Trophoblast cell (in vitro differentiated cells and primary cell): ENCODE data around the gene PXDC1.

ENCODE experiments used
- DNase-seq, 2 donors: peaks; one replicate each; pipeline ENCODE4 v3.0.0-alpha.2; 2016
- H2AFZ ChIP-seq: 2 replicates; pipeline ENCODE4 v1.6.1; 2013; ENCODE audit warnings: low read length, moderate library complexity, mild to moderate bottlenecking; ENCODE audit not compliant: insufficient read depth, poor library complexity
- H2AK5ac ChIP-seq: 2 replicates; pipeline ENCODE4 v1.6.1; 2013; ENCODE audit warnings: mild to moderate bottlenecking, low read length
- H2BK120ac ChIP-seq: 2 replicates; pipeline ENCODE4 v1.6.1; 2013; ENCODE audit warnings: low read length, mild to moderate bottlenecking, moderate library complexity; ENCODE audit not compliant: insufficient read depth, poor library complexity
- H2BK12ac ChIP-seq: 2 replicates; pipeline ENCODE4 v1.6.1; 2013; ENCODE audit warnings: mild to moderate bottlenecking, low read length, moderate library complexity
- H2BK5ac ChIP-seq: 2 replicates; pipeline ENCODE4 v1.6.1; 2013; ENCODE audit warnings: low read length, low read depth, moderate library complexity, mild to moderate bottlenecking; ENCODE audit not compliant: poor library complexity
- H3K14ac ChIP-seq: 2 replicates; pipeline ENCODE4 v1.6.1; 2013; ENCODE audit warnings: mild to moderate bottlenecking, low read length
- H3K18ac ChIP-seq: 2 replicates; pipeline ENCODE4 v1.6.1; 2013; ENCODE audit warnings: mild to moderate bottlenecking, low read length
- H3K23ac ChIP-seq: 2 replicates; pipeline ENCODE4 v1.6.1; 2013; ENCODE audit warnings: low read length
- H3K27ac ChIP-seq: 2 replicates; pipeline ENCODE4 v1.5.1; 2013; ENCODE audit warnings: low read depth, mild to moderate bottlenecking, inconsistent platforms, low read length, moderate library complexity
- H3K27me3 ChIP-seq: 2 replicates; pipeline ENCODE4 v1.6.1; 2013; ENCODE audit warnings: inconsistent platforms, mild to moderate bottlenecking, low read length, moderate library complexity; ENCODE audit not compliant: insufficient read depth
- H3K36me3 ChIP-seq, 2 experiments: 1 replicate in 1 of 2; 2 replicates in 1 of 2; pipeline ENCODE4 v1.6.1; 2013; ENCODE audit warnings: low read length in 2 of 2, mild to moderate bottlenecking in 2 of 2, moderate library complexity in 1 of 2; ENCODE audit not compliant: insufficient read depth in 2 of 2, control insufficient read depth in 1 of 2
- H3K4ac ChIP-seq: 2 replicates; pipeline ENCODE4 v1.6.1; 2013; ENCODE audit warnings: low read depth, mild to moderate bottlenecking, low read length, moderate library complexity
- H3K4me1 ChIP-seq, 2 experiments: 1 replicate in 1 of 2; 2 replicates in 1 of 2; pipeline ENCODE4 v1.6.1; 2013; ENCODE audit warnings: low read length in 2 of 2, mild to moderate bottlenecking in 2 of 2, moderate library complexity in 1 of 2; ENCODE audit not compliant: insufficient read depth in 2 of 2, control insufficient read depth in 1 of 2
- H3K4me2 ChIP-seq: 2 replicates; pipeline ENCODE4 v1.6.1; 2013; ENCODE audit warnings: inconsistent platforms, mild to moderate bottlenecking, low read length, moderate library complexity
- H3K4me3 ChIP-seq: 2 replicates; pipeline ENCODE4 v1.5.1; 2013; ENCODE audit warnings: mild to moderate bottlenecking, low read depth, low read length, inconsistent platforms
- H3K79me1 ChIP-seq: one replicate; pipeline ENCODE4 v1.6.1; 2013; ENCODE audit warnings: low read length
- H3K79me2 ChIP-seq: 2 replicates; pipeline ENCODE4 v1.6.1; 2013; ENCODE audit warnings: low read length, mild to moderate bottlenecking; ENCODE audit not compliant: control insufficient read depth, insufficient read depth, poor library complexity
- H3K9ac ChIP-seq: 2 replicates; pipeline ENCODE4 v1.6.1; 2013; ENCODE audit warnings: mild to moderate bottlenecking, low read length
- H3K9me3 ChIP-seq: 2 replicates; pipeline ENCODE4 v1.6.1; 2013; ENCODE audit warnings: low read depth, mild to moderate bottlenecking, control low read depth, inconsistent platforms, low read length; ENCODE audit not compliant: insufficient read depth
- H4K12ac ChIP-seq: 2 replicates; pipeline ENCODE4 v1.6.1; 2013; ENCODE audit warnings: low read depth, mild to moderate bottlenecking, low read length, moderate library complexity
- H4K8ac ChIP-seq: 2 replicates; pipeline ENCODE4 v1.6.1; 2013; ENCODE audit warnings: low read depth, mild to moderate bottlenecking, low read length, moderate library complexity
- H4K91ac ChIP-seq: one replicate; pipeline ENCODE4 v1.6.1; 2013; ENCODE audit warnings: low read depth, mild to moderate bottlenecking, low read length, moderate library complexity
- WGBS: extraction: QIAGEN DNeasy Blood & Tissue Kit; methylation state at CpG from one replicate; pipeline ENCODE4 v1.1.7; 2013; ENCODE audit warnings: missing lambda C conversion rate; ENCODE audit not compliant: insufficient read length, insufficient coverage; ENCODE audit errors: extremely low coverage; 5-methylcytosine and 5-hydroxymethylcytosine counted together

Gene PXDC1

DNA sequence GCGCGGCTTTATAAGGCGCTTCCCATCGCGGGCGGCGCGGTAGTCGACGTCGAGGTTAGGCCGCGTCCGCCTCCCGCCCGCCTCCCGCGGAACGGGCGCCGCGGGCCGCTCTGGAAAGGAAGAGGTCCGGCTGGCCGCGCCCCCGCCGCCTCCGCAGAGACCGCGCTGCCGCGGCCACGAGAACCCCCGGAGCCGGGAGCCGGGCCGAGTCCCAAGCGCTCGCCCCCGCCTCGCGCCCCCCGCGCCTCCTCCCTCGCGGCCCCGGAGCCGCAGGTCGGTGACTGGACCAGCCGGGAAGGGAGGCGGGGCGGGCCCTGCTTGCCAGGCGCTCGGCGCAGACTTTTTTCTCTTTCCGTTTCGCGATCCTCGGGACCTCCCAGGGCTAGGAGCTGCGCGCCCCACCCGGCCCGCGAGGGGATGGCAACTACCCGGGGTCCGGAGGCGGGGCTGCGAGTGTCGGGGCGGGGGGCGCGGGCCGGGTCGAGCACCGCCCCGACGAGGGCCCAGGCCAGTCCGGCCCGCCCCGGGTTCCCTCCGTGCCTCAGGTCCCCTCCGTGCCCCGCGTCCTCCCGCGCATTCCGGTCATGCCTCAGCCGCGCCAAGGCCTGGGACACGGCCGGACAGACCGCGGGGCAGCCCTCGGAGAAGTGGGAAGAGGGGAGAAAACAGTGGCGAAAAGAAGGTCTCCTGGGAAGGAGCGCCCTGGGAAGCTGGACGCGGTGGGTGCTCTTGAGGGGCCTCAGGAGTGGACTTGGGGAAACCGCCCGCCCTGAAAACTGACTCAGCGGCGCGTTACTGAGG, 417 bp upstream of the PXDC1 start:
- WGBS = no CpG with 5 or more reads among the region's 104 CpGs
- H4K12ac ChIP-seq = peak overlapping the region; percentile 90
- H3K4me1 ChIP-seq = peaks cover 3 to 29% of the 10 kb centered on the region in 2 experiments
- H3K79me1 ChIP-seq = peaks cover 27% of the 10 kb centered on the region
- H4K8ac ChIP-seq = peak overlapping the region; percentile 94
- H2BK5ac ChIP-seq = peak overlapping the region; percentile 85
- peak overlapping the region; percentile 85 for H3K18ac ChIP-seq
- H3K4ac ChIP-seq = peak overlapping the region; percentile 81
- H3K4me2 ChIP-seq = peak overlapping the region; percentile 73
- H2BK120ac ChIP-seq = peak overlapping the region; percentile 84
- peak overlapping the region; percentile 82 for H2AFZ ChIP-seq
- peak; percentile 83 to 91 for DNase-seq
- H3K9ac ChIP-seq = peak overlapping the region; percentile 56
- H3K9me3 ChIP-seq = no peaks in the 10 kb centered on the region
- H3K23ac ChIP-seq = no peak overlapping the region
- no peaks in the 10 kb centered on the region for H3K36me3 ChIP-seq
- peak overlapping the region; percentile 96 for H3K27ac ChIP-seq
- peaks cover 17% of the 10 kb centered on the region for H3K79me2 ChIP-seq
- peak overlapping the region; percentile 76 for H2BK12ac ChIP-seq
- peak overlapping the region; percentile 98 for H3K14ac ChIP-seq
- peak overlapping the region; percentile 87 for H4K91ac ChIP-seq
- H3K4me3 ChIP-seq = peak overlapping the region; percentile 95
- H3K27me3 ChIP-seq = no peaks in the 10 kb centered on the region
- H2AK5ac ChIP-seq = peak overlapping the region; percentile 28

DNA sequence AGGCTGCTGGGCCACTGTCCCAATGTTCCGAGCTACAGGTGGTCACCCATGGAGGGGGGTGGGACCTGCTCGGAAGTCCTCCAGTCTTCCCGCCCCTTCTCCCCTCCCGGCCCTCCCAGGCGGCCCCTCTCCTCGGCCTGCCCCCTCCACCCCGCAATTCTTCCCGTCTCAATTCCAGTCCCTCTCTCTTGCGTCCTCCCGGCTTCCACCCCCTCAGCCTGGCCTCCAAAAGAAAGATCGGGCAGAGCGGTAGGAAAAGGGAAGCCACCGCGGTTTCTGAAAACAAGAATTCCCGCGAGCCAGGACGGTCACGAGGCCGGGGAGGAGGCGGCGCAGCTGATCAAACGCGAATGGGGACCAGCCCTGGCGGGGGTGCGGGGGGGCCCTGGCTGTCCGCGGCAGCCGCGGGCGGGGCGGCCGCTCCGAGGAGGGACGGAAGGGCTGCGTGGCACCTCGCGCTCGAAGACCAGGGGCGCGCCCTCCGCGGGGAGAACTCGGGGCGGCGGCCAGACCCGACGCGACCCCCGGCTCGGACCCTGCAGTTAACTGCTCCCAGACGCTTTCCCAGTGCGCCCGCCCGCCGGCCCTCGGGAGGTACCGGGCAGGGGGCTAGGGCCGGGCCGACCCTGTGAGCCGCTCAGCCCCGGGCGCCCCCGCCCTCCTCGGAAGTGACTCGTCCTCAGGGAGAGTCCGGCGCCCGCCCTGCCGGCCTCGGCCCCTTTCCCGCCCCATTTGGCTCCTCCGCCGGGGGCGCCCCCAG, 1.0 kb downstream of the PXDC1 start:
- Histone ChIP-seq H3K27ac (peak overlapping the region; percentile 96), H4K91ac (peak overlapping the region; percentile 87), H3K79me2 (peaks cover 17% of the 10 kb centered on the region), H3K27me3 (no peaks in the 10 kb centered on the region), H3K9me3 (peaks cover 2% of the 10 kb centered on the region), H3K4ac (peak overlapping the region; percentile 81), H4K12ac (peak overlapping the region; percentile 23), H3K4me2 (peak overlapping the region; percentile 73), H3K36me3 (peaks cover 11 to 12% of the 10 kb centered on the region in 2 experiments), H3K9ac (peak overlapping the region; percentile 86), H4K8ac (peak overlapping the region; percentile 70), H2AFZ (peak overlapping the region; percentile 48), H3K4me3 (peak overlapping the region; percentile 95), H2BK120ac (peak overlapping the region; percentile 65), H3K18ac (peak overlapping the region; percentile 85), H2BK12ac (no peak overlapping the region), H2BK5ac (peak overlapping the region; percentile 64), H3K4me1 (peaks cover 3 to 25% of the 10 kb centered on the region in 2 experiments), H3K23ac (no peak overlapping the region), H3K14ac (peak overlapping the region; percentile 98), H2AK5ac (peak overlapping the region; percentile 12), H3K79me1 (peaks cover 25% of the 10 kb centered on the region)
- DNase-seq = peak; percentile 46 to 72
- WGBS = no CpG with 5 or more reads among the region's 74 CpGs

DNA sequence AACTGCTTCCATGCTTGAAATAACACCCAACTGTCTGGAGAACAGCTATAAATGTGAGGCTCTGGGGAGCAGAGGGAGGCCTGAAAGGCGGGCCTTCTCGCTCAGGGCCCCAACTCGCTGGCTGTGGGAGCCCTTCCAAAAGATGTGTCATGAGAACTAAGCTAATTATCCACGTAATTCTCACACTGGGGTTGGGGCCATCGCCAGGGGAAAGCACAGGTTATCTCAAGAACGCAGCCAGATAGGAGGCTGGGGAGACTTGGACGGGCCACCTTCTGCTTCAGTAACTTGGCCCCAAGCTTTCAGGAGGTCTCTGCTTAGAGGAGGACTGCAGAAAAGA, 1.6 kb downstream of the PXDC1 start:
- no peak overlapping the region for H2AFZ ChIP-seq
- peak; percentile 44 to 64 for DNase-seq
- no peak overlapping the region for H3K23ac ChIP-seq
- H3K27ac ChIP-seq = no peak overlapping the region
- H3K79me1 ChIP-seq = peaks cover 25% of the 10 kb centered on the region
- no peak overlapping the region for H4K12ac ChIP-seq
- peak overlapping the region; percentile 81 for H3K4ac ChIP-seq
- H2AK5ac ChIP-seq = peak overlapping the region; percentile 12
- H3K18ac ChIP-seq = peak overlapping the region; percentile 41
- peak overlapping the region; percentile 8 for H2BK12ac ChIP-seq
- peaks cover 17% of the 10 kb centered on the region for H3K79me2 ChIP-seq
- H3K4me1 ChIP-seq = peaks cover 3 to 25% of the 10 kb centered on the region in 2 experiments
- no CpG with 5 or more reads among the region's 7 CpGs for WGBS
- H3K4me2 ChIP-seq = peak overlapping the region; percentile 73
- peaks cover 16% of the 10 kb centered on the region in 2 experiments for H3K36me3 ChIP-seq
- no peak overlapping the region for H3K14ac ChIP-seq
- no peak overlapping the region for H4K8ac ChIP-seq
- H4K91ac ChIP-seq = peak overlapping the region; percentile 87
- H3K9ac ChIP-seq = no peak overlapping the region
- peaks cover 2% of the 10 kb centered on the region for H3K9me3 ChIP-seq
- no peaks in the 10 kb centered on the region for H3K27me3 ChIP-seq
- no peak overlapping the region for H2BK5ac ChIP-seq
- H2BK120ac ChIP-seq = peak overlapping the region; percentile 16
- peak overlapping the region; percentile 95 for H3K4me3 ChIP-seq

DNA sequence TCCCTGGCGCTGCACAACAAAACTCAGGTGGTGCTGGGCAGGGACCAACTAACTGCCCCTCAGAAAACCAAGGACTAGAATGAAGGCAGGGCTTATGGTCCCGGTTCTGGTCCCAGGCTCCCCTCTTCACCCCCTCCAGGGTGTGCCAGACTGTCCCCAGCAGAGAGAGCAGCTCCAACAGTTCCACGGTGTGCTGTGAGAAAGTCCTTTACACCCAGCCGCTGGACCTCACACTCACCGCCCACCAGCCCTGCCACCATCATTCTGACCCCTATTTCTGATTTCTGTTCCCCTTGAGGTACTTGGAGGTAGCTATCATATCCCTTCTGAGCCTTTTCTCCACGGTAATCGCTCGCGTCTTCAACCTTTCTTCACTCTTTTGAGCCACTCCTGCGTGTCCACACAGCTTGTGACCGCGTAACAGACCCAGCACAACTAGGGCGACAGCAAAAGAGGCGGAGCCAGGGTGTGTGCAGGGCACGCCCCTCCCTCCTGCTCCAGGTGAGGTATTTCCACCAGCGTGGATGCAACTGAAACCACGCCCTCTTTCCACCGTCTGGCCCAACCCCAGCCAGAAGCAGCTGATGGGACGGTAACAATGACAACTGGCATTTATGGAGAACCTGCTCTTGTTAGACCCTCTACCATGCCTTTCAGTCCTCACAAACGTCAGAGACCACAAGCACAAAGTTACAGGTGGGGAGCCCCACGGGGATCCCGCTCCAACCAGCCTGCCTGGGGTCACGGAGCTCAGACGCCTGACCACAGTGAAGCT, 2.3 kb downstream of the PXDC1 start:
- no peak overlapping the region for H3K23ac ChIP-seq
- H3K4me1 ChIP-seq = peaks cover 3 to 25% of the 10 kb centered on the region in 2 experiments
- H3K4me3 ChIP-seq = no peak overlapping the region
- H3K18ac ChIP-seq = no peak overlapping the region
- H2BK120ac ChIP-seq = no peak overlapping the region
- WGBS = no CpG with 5 or more reads among the region's 24 CpGs
- peaks cover 2% of the 10 kb centered on the region for H3K9me3 ChIP-seq
- H4K91ac ChIP-seq = no peak overlapping the region
- H2BK12ac ChIP-seq = no peak overlapping the region
- H2AK5ac ChIP-seq = no peak overlapping the region
- H3K36me3 ChIP-seq = peaks cover 16% of the 10 kb centered on the region in 2 experiments
- H2BK5ac ChIP-seq = no peak overlapping the region
- no peak overlapping the region for H3K14ac ChIP-seq
- peak; percentile 85 to 87 for DNase-seq
- H4K12ac ChIP-seq = no peak overlapping the region
- peak overlapping the region; percentile 73 for H3K4me2 ChIP-seq
- H4K8ac ChIP-seq = no peak overlapping the region
- no peak overlapping the region for H3K9ac ChIP-seq
- peaks cover 17% of the 10 kb centered on the region for H3K79me2 ChIP-seq
- H3K27me3 ChIP-seq = no peaks in the 10 kb centered on the region
- peaks cover 25% of the 10 kb centered on the region for H3K79me1 ChIP-seq
- H2AFZ ChIP-seq = no peak overlapping the region
- H3K27ac ChIP-seq = no peak overlapping the region
- H3K4ac ChIP-seq = peak overlapping the region; percentile 8
